Stimulated activated CD4-positive, alpha-beta T cell treated with anti-CD3 and anti-CD28 coated beads, Interleukin-4, amount 100 ng/mL, for 1 hour (primary cell): ENCODE measurements around the gene ASB18.
"Not testable (repeated sequence)": the region's sequence is repeated elsewhere in the genome, so short reads cannot be mapped to it uniquely, and the experiment has no call there.

Source experiments
- DNase-seq: peaks from one replicate; pipeline ENCODE4 v3.0.0-alpha.2; 2020

ASB18 gene, protein sequence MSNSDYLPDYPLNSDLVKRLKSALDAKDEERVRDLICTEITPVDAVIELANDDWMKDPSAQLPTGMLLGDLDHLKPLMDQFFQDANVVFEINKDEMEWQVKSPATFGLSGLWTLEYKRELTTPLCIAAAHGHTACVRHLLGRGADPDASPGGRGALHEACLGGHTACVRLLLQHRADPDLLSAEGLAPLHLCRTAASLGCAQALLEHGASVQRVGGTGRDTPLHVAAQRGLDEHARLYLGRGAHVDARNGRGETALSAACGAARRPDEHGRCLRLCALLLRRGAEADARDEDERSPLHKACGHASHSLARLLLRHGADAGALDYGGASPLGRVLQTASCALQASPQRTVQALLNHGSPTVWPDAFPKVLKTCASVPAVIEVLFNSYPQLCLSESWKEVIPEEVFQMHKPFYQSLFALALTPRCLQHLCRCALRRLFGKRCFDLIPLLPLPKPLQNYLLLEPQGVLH

DNA sequence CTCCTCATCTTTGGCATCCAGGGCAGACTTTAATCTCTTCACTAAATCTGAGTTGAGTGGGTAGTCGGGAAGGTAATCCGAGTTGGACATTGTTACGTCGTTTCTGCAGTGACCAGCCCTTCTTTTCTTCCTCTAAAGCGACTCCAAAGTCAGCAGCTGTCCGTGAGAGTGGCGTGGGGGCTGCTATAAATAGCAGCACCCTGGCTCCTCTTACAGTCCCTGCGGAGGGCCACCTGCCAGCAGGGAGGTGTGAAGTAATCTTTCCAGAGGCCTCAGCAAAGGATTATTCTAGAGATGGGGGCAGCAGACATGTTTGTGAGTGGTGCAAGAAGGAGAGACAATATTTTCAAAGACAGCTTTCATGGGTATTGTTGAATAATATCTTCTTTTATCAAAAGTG is at the start of gene ASB18:
Gene ASB18, minus strand, starts transcription at position 151 of the 400 bp plus-strand sequence. Its CDS starts 61 bp downstream, at position 90.
- no peak for DNase-seq

GRCh38 chr2:236311286-236311685 is 47.1 kb upstream of the ASB18 start:
- DNase-seq = no peak

DNA sequence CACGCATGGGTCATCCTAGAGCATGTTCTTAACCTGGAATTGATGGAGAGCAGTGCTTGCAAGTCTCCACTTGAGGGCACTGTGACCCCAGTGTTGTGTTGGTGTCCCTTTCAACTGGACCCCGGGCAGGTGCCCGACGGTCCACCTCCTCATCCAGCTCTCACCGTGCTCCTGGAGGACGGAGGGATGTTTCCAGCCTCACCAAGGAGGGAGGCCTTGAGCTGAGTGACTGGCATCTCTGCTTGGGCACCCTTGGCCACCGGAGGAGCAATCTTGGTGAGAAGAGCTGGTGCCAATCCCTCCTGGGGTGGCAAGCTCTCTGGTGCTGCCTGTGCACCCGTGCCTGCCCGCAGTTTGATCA is 45.4 kb upstream of the ASB18 start:
- DNase-seq = no peak

- no peak for DNase-seq
Observed at GRCh38 chr2:236308855-236309668, 44.9 kb upstream of the ASB18 start.

DNA sequence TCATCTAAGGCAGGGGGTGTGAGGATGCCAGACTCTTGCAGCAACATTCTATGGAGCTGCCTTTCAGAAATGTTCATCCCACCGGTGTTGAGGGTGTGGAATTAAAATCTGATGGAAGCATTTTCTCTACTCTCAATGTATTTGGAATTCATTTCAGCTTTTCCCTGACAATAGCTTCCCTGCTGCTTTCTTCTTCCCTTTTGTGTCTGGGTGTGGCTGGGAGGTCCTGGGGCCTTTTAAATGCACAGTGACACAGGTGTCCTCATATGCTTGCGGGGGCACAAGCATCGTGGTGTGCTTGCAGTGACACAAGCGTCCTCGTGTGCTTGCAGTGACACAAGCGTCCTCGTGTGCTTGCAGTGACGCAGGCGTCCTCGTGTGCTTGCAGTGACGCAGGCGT is 43.4 kb upstream of the ASB18 start:
- no peak for DNase-seq

GRCh38 chr2:236306825-236307540 is 42.8 kb upstream of the ASB18 start:
- no peak for DNase-seq

- no peak for DNase-seq
Observed at GRCh38 chr2:236305964-236306605, 41.9 kb upstream of the ASB18 start.

GRCh38 chr2:236305531-236305930 is 41.3 kb upstream of the ASB18 start:
- no peak for DNase-seq

- no peak for DNase-seq
Observed at GRCh38 chr2:236303935-236304334, 39.7 kb upstream of the ASB18 start.

DNA sequence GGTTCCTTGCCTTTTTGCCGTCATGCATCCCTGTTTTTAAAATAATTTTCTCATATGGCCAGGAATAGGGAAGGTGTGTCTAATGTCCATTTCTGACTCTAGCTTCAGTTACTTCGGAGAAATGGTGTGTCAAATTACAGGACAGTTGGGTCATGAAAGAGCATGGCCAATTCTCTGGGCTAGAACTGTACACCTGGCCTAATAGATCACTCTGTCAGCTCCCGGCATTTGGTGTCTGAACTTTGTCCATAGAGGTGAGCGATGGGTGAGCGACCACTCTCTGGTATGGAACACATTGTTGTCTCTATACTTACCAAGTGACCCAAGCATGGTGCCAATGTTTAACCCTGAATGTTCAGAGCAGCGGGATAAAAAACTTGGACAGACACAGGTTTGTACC is 38.3 kb upstream of the ASB18 start:
- no peak for DNase-seq

DNA sequence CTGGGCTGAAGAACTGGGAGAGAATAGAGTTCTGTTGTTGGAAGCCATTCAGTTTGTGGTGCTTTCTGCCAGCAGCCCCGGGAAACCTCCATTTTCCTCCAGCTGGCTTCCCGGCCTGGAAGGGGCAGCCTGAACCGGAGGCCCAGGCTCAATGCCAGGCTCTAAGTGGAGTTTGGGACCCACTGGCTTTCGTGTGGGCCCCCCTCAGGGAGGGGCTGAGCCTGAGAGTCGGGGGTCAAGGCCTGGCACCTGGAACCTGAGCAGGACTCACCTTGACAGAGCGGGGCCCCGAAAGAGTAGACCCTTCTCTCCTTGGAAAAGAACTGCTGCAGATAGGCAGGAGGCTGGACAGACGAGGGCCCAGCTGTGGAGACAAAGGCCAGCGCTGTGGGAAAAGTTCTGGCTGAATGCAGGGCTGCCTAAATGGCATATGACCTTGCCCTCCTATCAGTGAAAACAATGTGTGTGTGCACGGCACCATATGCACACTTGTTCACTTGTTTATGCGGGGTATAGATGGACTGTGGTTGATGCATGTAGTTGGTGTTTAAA is 34.8 kb upstream of the ASB18 start:
- DNase-seq = no peak

DNA sequence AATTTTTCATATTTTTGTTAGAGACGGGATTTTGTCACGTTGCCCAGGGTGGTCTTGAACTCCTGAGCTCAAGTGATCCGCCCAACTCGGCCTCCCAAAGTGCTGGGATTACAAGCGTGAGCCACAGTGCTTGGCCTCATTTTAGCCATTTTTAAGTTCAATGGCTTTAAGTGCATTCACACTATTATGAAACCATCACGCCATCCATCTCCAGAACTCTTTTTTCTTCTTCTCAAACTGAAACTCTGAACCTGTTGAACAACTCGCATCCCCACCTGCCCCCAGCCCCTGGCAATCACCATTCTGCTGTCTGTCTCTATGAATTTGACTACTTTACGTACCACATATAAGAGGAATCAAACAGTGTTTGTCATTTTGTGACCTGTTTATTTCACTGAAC is 31.3 kb upstream of the ASB18 start:
- no peak for DNase-seq

DNA sequence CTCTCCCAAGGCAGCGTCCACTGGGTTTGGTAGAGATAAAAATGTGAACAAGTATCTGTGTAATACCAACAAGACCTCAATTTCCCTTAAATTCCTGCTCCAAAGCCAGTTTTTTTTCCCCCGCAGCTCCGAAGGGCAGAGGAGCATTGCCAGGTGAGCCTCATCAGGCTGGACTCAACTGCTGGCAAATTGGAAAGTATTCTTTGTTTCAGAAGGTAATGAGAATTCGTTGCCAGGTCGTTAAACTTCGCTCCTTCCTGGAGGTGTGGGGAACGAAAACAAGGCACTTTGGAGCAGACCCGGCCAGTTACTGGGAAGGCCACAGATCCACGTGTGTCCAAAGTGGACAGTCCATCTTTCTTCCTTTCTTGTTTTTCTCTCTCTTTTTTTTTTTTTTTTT is 30.4 kb upstream of the ASB18 start:
- no peak for DNase-seq

GRCh38 chr2:236293241-236293810 is 29.1 kb upstream of the ASB18 start:
- no peak for DNase-seq

DNA sequence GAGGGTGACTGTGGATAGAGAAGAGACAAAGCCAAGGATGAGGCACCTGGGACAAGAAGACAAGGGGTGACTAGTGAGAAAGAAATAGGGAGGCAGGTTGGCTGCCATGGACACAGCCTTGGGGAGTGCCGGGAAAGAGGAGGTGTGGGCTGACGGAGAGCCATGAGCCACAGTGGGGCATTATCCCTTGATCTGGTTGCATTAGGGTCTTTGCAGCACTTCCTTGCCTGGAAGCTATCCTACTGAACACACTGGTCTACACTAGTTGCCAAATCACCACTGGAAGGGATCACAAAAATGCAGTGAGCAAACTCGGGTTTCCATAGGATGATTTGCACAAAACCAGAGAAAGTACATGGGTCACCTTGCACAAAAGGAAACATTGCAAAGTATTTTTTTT is 27.7 kb upstream of the ASB18 start:
- DNase-seq = no peak

DNA sequence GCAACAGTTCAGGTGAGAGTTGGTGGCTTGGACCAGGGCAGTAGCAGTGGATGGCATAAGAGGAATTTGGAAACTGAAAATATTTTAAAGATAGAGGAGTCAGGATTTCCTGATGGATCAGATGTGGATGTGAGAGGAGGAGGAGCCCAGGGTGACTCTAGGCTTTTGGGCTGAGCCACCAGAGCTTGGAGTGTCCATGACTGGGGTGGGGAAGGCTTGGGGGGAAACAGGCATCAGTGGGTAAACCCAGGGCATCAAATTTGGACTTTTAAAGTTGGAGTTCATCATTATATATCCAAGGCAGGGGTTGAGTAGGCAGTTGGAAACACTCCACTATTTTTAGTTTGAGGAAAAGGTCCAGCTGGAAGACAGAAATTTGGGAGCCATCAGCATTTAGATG is 27.3 kb upstream of the ASB18 start:
- no peak for DNase-seq

- no peak for DNase-seq
Observed at GRCh38 chr2:236290742-236291425, 26.7 kb upstream of the ASB18 start.

DNA sequence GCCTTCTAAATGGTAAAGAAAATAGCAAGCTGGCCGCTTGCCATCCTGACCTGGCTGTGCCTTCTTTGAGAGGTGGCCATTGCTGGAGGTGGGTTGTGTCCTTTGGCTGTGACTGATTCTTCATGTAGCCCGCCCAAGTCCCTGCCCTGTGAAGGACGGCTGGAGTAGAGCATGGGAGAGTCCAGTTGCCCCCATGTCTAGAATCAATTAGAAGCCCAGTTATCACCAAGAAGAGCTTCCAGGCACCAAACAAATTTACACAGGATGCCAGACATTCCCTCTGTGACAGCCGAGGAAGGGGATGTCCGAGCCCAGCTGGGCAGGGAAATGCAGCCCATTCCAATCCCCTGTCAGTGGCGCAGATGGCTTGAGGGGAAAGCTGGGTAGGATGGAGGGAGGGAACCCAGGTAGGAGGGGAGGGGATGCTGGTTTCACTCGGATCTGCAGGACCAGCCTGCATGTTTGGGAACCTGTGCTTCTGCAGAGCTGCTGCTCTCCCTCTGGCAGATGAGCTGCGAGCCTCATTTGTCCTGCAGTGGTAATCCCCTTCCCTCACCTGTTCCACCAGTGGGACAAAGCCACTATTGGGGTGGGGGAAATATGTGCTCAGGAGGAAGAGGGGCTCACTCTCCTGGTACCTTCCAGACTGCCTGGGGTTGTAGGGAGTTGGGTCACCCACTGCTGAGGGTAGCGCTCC is 25.7 kb upstream of the ASB18 start:
- no peak for DNase-seq

DNA sequence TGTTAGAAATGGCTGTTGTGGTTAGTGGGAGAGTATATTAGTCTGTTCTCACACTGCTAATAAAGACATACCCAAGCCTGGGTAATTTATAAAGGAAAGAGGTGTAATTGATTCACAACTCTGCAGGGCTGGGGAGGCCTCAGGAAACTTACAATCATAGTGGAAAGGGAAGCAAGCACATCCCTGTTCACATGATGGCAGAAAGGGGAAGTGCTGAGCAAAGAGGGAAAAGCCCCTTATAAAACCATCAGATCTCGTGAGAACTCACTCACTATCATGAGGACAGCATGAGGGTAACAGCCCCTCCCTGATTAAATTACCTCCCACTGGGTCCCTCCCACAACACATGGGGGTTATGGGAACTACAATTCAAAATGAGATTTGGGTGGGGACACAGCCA is 24.2 kb upstream of the ASB18 start:
- DNase-seq = not testable (repeated sequence)

- no peak for DNase-seq
Observed at GRCh38 chr2:236287656-236288055, 23.4 kb upstream of the ASB18 start.
